AG04449 (cell line): ENCODE data around the gene DDR2.

Experiments used
- CTCF ChIA-PET: fragments of 350-600 bp; formaldehyde crosslinking; extraction: SDS; loops from one replicate; lab custom pipeline; 2021; ENCODE audit warnings: antibody characterized with exemption; lab: Yijun Ruan, JAX
- POLR2A ChIA-PET: fragments of 400-600, 350-600 bp; formaldehyde crosslinking; extraction: SDS; loops from one replicate; lab custom pipeline; 2020; ENCODE audit warnings: antibody characterized with exemption, inconsistent platforms; lab: Yijun Ruan, JAX
- DNase-seq: peaks from one replicate; pipeline ENCODE4 v3.0.0-alpha.2; 2010; ENCODE audit warnings: low read depth, low spot score
- H3K4me3 ChIP-seq: 2 replicates; pipeline ENCODE4 v1.5.1; 2011; ENCODE audit warnings: low read depth, mild to moderate bottlenecking, control low read depth, low read length
- TF ChIP-seq, protein P1 (sequence below): IDR thresholded peaks from one replicate; pipeline ENCODE4 v1.5.1; 2011; ENCODE audit warnings: mild to moderate bottlenecking, moderate library complexity, low read length, control low read depth, inconsistent platforms; ENCODE audit not compliant: insufficient read depth; ENCODE audit errors: missing control alignments

The DDR2 gene

DNA sequence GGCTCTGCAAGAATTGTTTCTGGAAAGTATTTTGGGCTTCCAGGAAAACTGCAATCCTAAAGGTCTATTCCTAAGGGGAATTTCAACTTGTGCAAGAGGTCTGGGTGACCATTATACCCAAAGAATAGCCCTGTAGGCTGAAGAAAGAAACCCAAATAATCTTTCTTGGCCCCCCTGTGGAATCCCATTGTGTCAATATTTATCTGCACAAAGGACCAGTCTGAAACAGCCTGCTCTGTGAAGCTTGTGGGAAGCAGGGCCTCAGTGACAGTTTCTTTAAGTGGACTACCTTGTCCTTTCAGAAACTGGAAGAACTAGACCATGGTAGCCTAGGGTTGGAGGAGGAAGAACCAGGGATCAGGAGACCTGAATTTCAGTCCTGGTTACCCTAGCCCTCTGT lies 99.8 kb downstream of the DDR2 start:
- ChIA-PET POLR2A (no interaction called here), CTCF (interaction anchor here (1.1 kb wide), 1 partner anchor 119 kb away, joined by 4 read pairs; no protein-coding TSS in a partner anchor)
- no peak overlapping the region for H3K4me3 ChIP-seq
- TF ChIP-seq, protein P1, sequence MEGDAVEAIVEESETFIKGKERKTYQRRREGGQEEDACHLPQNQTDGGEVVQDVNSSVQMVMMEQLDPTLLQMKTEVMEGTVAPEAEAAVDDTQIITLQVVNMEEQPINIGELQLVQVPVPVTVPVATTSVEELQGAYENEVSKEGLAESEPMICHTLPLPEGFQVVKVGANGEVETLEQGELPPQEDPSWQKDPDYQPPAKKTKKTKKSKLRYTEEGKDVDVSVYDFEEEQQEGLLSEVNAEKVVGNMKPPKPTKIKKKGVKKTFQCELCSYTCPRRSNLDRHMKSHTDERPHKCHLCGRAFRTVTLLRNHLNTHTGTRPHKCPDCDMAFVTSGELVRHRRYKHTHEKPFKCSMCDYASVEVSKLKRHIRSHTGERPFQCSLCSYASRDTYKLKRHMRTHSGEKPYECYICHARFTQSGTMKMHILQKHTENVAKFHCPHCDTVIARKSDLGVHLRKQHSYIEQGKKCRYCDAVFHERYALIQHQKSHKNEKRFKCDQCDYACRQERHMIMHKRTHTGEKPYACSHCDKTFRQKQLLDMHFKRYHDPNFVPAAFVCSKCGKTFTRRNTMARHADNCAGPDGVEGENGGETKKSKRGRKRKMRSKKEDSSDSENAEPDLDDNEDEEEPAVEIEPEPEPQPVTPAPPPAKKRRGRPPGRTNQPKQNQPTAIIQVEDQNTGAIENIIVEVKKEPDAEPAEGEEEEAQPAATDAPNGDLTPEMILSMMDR = no peak
- no peak for DNase-seq

DNA sequence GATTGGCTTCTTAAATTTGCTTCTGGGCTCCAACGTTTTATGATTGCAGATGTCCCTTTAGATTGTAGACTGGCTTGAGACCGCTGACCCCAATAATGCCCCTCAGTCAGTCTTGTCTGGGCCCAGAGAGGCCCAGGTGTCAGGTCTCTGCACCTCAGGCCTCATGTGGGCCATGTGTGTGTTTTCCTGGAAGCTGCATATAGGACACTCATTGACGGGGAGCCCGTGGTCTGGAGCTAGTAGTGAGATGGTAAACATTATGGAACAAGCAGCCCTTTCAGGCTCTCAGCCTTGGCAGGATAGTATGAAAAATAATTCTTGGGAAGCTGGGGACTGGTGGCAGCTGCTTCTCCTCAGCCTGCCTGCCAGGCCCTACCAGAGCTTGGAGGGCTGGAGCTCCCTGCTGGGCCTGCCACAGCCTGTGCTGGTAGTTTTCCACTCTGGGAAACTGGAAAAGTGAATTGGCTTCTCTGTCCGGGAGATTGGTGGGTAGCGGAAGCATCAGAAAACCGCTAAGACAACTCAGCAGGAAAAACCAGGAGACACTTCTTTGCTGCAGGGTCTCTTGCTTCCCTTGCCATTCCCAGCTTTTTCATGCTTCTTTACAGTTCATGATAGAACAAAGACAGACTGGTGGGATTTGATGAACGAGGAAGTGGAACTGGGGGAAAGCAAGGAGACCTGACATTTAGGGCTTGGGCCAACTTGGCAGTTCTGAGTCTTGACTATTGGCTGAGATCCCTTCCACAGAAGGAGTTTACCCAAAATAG lies 100.5 kb downstream of the DDR2 start:
- H3K4me3 ChIP-seq = no peak overlapping the region
- ChIA-PET CTCF (interaction anchor here (1.1 kb wide), 1 partner anchor 119 kb away, joined by 4 read pairs; no protein-coding TSS in a partner anchor), POLR2A (no interaction called here)
- no peak for DNase-seq
- TF ChIP-seq, protein P1 = no peak

DNA sequence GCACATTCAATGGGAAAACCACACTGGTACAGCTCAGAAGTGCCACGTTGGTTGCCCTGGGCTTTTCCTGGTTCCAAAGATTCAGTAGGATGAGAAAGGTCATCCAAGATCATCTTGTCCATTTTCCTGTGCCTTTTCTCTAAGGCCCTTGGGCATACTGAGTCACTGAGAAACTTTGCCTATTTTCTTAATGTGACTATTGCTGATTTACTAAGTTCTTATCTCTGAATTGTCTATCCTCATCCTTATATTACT lies 101.0 kb downstream of the DDR2 start:
- CTCF ChIA-PET = interaction anchor here (1.1 kb wide), 1 partner anchor 120 kb away, joined by 4 read pairs; no protein-coding TSS in a partner anchor
- POLR2A ChIA-PET = no interaction called here
- TF ChIP-seq, protein P1 = no peak
- no peak overlapping the region for H3K4me3 ChIP-seq
- DNase-seq = no peak

DNA sequence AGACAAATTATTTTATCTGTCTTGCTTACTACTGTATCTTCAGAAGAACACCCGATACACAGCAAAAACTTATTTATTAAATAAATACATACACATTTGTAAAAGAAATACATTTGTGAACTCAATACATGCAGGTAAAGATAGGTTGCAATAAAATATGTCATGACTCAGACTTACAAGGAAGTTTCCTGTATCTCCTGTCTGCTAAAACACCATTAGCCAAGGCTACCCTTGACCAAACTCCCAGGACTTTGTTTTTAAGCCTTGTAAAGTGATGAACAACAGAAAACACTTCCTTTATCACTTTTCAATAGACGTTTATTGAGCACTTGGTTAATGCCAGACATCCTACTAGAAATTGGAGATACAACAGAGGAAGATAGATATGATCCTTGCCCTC lies 101.8 kb downstream of the DDR2 start:
- H3K4me3 ChIP-seq = no peak overlapping the region
- TF ChIP-seq, protein P1 = no peak
- ChIA-PET CTCF (interaction anchor here (0.8 to 1.0 kb wide), 2 partner anchors 9 to 120 kb away, joined by 3 to 4 read pairs; no protein-coding TSS in a partner anchor), POLR2A (no interaction called here)
- DNase-seq = no peak

DNA sequence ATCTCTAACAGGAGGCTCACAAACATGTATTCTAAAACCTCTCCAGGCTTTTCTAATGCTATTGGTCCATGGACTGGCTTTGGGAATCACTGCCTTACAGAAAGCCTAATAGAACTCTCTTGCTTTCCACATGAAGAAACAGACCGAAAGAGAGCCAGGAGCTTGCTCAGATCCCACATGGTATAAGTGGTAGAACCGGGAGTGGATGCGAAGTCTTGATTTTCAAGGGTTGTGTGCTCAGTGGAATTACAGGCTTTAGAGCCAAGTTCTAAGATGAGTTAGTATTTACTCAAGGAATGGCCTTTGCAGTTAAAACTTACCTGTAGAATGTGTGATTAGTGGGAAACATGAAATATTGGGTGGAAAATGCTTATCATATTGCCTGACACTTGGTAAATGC lies 103.9 kb downstream of the DDR2 start:
- no peak for DNase-seq
- CTCF ChIA-PET = no interaction called here

DNA sequence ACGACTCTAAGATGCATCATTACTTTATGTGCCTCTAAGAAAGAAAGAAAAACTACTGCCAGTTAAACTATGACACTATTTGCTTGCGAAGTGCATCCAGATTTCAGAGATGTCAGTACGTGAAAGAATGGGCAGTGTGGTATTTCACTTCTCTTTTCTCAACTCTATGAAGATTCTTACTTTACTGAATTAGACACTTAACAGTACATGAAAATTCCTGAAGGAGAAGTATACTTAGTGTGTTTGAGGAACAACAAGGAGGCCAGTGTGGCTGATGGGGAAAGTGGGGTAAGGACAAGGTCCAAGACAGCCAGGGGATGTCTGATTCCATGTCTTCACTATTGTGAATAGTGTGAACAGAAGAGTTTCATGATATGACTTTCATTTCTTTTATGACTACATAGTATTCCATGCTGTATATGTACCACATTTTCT lies 104.4 kb downstream of the DDR2 start:
- no peak overlapping the region for H3K4me3 ChIP-seq
- CTCF ChIA-PET = no interaction called here
- TF ChIP-seq, protein P1 = no peak
- DNase-seq = no peak
- POLR2A ChIA-PET = no interaction called here

More for the DNA sequence above, 103.9 kb downstream of the DDR2 start:
- H3K4me3 ChIP-seq = no peak overlapping the region
- TF ChIP-seq, protein P1 = no peak
- POLR2A ChIA-PET = no interaction called here
